ENCODE measurements around the gene RHOF.

DNA sequence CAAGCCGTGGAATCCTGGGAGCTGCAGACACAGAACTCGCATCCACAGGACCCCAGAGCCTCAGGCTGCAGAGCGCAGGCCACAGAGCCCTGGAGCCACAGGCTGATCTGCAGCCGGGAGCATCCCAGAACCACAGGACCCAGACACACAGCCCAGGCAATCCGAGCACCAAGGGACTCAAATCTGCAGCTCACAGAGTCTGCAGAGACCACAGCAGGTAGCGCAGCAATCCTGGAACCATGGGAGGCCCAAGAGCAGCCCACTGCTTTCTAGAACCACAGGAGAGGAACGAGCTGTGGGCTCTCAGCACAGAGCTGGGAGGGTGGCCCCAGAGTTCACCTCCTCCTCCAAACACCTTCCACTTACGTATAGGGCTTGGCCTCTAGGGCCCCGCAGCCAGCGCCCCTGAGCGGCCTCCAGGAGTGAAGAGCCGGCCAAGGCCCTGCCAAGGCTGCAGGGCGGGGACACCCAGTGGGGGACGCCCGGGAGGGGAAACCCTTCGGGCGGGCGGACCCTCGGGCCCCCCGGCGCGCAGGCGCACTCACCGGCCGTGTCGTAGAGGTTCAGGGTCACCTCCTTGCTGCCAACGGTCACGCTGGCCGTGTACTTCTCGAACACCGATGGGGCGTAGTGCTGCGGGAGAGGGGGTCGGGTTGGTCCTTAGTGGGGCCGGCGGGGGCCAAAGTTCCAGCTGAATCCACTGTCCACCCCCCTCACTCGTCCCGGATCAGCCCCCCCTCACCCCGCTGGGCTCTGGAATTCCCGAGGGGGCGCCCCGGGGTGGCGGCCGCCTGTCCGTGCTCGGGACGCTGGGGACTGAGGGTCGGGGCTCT is 665 bp downstream of the RHOF start:
- TF ChIP-seq, protein P1, sequence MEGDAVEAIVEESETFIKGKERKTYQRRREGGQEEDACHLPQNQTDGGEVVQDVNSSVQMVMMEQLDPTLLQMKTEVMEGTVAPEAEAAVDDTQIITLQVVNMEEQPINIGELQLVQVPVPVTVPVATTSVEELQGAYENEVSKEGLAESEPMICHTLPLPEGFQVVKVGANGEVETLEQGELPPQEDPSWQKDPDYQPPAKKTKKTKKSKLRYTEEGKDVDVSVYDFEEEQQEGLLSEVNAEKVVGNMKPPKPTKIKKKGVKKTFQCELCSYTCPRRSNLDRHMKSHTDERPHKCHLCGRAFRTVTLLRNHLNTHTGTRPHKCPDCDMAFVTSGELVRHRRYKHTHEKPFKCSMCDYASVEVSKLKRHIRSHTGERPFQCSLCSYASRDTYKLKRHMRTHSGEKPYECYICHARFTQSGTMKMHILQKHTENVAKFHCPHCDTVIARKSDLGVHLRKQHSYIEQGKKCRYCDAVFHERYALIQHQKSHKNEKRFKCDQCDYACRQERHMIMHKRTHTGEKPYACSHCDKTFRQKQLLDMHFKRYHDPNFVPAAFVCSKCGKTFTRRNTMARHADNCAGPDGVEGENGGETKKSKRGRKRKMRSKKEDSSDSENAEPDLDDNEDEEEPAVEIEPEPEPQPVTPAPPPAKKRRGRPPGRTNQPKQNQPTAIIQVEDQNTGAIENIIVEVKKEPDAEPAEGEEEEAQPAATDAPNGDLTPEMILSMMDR (IDR thresholded peaks at IDR 0.05; ENCODE audit: low read depth, low read length, poor library complexity, severe bottlenecking) = no peak
- no peak for TF ChIP-seq EZH2phosphoT487 (IDR thresholded peaks at IDR 0.05; ENCODE audit: borderline replicate concordance, low read length)
